Activated gamma-delta T cell treated with anti-CD3 and anti-CD28 coated beads, Interleukin-2, amount 50 U/mL, for 16 hours (primary cell): ENCODE measurements around the gene SPINT1.
A peak's percentile ranks its signal among the peaks of the same experiment; 100 is the strongest.

Experiments used
- DNase-seq: peaks from one replicate; pipeline ENCODE4 v3.0.0-alpha.2; 2020; ENCODE audit warnings: low read depth

The SPINT1 gene

DNA sequence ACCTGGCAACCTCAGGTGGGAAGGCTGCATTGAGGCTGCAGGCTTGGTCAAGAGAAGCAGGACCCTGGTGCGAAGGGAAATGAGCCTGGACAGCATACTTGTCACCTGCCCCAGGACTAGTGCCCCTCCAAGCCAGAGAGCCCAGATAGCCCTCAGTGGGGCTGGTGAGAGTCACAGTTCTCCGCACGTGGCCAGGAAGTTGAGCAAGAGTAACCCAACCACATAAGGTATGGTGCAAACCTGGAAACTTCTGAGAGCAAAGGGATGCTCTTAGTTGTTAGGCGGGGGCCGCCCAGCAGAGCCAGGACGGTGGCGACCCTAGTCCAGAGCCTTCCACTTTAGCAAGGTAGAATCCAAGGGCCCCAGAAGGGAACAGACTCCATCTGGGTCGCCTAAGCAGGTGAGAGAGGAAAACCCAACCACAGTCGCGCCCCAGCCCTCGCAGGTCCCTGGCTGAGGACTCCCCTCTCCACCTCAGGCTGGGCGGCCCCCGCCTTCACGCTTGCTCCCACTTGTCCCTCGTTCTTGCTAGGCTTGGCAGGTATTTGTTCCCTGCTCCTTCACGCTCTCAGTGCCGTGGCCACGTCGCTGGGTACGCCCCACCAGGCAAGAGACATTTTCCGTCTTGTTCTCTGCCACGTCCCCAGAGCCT, 49.3 kb downstream of the SPINT1 start:
- no peak for DNase-seq

DNA sequence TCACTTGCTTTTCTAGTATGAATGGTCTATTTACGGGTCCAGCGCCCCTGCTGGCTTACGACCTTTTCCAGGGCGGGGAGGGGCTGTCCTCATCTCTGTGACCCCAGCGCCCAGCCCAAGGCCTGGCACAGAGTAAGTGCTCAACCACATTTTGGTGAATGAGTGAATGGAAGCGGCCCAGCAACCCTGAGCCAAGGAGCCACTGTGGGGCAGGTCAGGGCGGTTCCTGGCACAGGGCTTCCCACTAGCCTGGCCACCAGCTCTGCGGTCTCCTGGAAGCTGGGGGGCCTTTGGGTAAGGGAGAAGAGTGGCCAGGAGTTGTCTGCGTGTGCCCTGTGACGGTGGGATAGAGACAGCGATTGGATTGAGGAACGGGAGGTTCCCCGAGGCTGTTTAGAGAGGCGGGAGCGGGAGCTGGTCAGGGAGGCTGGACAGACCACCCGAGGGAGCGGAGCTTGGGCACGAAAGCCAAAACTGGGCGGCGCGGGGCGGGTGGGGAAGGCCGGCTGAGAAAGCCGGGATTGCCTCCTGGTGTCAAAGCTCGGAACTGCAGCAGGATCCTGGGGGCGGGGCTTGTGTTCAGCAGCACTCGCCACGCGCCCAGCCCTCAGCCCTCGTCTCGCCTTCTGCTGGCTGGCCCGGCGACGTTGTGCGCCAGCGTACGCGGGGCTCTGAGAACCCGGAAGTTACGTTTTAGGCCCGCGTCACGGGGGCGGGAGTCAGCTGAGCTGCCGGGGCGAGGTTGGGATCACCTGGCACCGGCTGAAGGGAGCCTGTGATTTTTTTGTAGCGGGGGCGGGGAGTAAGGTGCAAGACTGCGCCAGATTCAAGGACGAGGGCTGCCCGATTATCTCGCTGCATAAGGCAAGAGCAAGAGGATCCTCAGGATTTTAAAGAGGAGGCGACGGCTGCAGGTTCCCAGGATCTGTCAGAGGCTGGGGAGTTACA, 50.2 kb downstream of the SPINT1 start, which contains the start of gene VPS18:
VPS18 (plus strand) TSS at position 718 of the 948 bp plus-strand sequence. CDS start 319 bp downstream, outside the sequence.
- peak; percentile 97 for DNase-seq

DNA sequence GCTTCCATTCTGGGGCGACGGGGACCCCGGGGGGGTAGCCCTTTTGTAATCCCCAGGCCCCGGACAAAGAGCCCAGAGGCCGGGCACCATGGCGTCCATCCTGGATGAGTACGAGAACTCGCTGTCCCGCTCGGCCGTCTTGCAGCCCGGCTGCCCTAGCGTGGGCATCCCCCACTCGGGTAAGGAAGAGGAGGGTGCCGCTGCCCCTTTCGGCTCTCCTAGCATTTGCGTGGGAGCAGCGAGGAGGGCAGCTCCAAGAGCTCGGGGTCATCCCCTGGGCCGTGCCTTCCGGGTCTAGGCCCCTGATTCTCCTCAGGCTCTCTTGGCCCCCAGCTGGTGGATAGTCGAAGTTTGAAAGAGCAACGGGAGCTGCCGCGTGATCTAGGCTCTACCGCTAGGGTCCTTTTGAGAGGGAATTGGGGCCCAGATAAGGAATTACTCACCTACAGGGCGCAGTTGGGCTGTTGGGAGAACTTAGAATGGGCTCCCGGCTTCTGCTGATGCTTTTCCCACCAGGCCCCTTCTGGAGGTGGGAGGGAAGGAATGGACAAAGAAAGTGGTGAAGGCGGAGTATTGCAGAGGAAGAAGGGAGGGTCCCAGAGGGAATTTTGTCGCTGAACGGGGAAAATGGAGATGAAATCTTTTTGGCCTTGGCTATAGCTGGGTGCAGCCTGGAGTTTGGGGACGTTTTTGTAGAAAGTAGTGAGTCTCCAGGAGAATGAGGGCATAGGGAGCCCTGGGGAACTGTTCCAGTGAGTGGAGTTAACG, 51.0 kb downstream of the SPINT1 start:
- DNase-seq: peak; percentile 43

GRCh38 chr15:40899536-40900207, 55.8 kb downstream of the SPINT1 start:
- DNase-seq: no peak

DNA sequence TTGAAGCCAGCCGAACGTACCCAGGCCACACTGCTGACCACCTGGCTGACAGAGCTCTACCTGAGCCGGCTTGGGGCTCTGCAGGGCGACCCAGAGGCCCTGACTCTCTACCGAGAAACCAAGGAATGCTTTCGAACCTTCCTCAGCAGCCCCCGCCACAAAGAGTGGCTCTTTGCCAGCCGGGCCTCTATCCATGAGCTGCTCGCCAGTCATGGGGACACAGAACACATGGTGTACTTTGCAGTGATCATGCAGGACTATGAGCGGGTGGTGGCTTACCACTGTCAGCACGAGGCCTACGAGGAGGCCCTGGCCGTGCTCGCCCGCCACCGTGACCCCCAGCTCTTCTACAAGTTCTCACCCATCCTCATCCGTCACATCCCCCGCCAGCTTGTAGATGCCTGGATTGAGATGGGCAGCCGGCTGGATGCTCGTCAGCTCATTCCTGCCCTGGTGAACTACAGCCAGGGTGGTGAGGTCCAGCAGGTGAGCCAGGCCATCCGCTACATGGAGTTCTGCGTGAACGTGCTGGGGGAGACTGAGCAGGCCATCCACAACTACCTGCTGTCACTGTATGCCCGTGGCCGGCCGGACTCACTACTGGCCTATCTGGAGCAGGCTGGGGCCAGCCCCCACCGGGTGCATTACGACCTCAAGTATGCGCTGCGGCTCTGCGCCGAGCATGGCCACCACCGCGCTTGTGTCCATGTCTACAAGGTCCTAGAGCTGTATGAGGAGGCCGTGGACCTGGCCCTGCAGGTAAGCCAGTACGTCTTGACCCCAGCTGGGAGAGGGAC, 56.6 kb downstream of the SPINT1 start:
- no peak for DNase-seq

- DNase-seq: no peak
These were observed 57.2 kb downstream of the SPINT1 start for GRCh38 chr15:40901053-40901443.

- no peak for DNase-seq
These were observed 59.0 kb downstream of the SPINT1 start for GRCh38 chr15:40902605-40903561.

- DNase-seq: no peak
These were observed 60.8 kb downstream of the SPINT1 start for GRCh38 chr15:40904552-40905201.

GRCh38 chr15:40906091-40906990, 62.5 kb downstream of the SPINT1 start:
- peak; percentile 60 for DNase-seq

GRCh38 chr15:40906991-40907802, 63.3 kb downstream of the SPINT1 start:
- DNase-seq: peak; percentile 48
